Fibroblast of lung (primary cell): ENCODE measurements around the gene MPV17L2. TPM values are rescaled to one million over a fixed set of nuclear protein-coding genes. Genes with fewer than 3 reads are reported as not detected.

ENCODE experiments used
- DNase-seq, 2 donors: peaks; one replicate each; pipeline versions ENCODE4 v3.0.0 to v3.0.0-alpha.2; 2010; ENCODE audit warnings: low read depth in 2 of 2
- H2AFZ ChIP-seq: 2 replicates; pipeline ENCODE4 v1.5.1; 2012; ENCODE audit warnings: low read length, control low read depth, inconsistent platforms
- H3K27ac ChIP-seq: 2 replicates; pipeline ENCODE4 v1.5.1; 2011; ENCODE audit warnings: low read length, control low read depth; ENCODE audit not compliant: insufficient read depth
- H3K27me3 ChIP-seq: 2 replicates; pipeline ENCODE4 v1.5.1; 2011; ENCODE audit warnings: mild to moderate bottlenecking, low read length; ENCODE audit not compliant: control insufficient read depth, insufficient read depth
- H3K36me3 ChIP-seq: 2 replicates; pipeline ENCODE4 v1.5.1; 2011; ENCODE audit warnings: low read length; ENCODE audit not compliant: control insufficient read depth, insufficient read depth
- H3K4me1 ChIP-seq: 2 replicates; pipeline ENCODE4 v1.5.1; 2011; ENCODE audit warnings: low read length; ENCODE audit not compliant: control insufficient read depth, insufficient read depth; ENCODE audit errors: extremely low read depth
- H3K4me2 ChIP-seq: 2 replicates; pipeline ENCODE4 v1.5.1; 2011; ENCODE audit warnings: low read length, control low read depth; ENCODE audit not compliant: insufficient read depth; ENCODE audit errors: extremely low read depth
- H3K4me3 ChIP-seq, 4 experiments: fragments of 200-600 bp in 1 of 4; sonication (generic) in 1 of 4; replicated peaks in 1 of 4; 2 replicates each; pipeline ENCODE4 v1.5.1; 2011 to 2016; ENCODE audit warnings: low read length in 4 of 4, low read depth in 3 of 4, mild to moderate bottlenecking in 3 of 4, control low read depth in 2 of 4, inconsistent platforms in 1 of 4, mixed read lengths in 1 of 4; ENCODE audit not compliant: insufficient read depth in 1 of 4; ENCODE audit errors: control extremely low read depth in 1 of 4
- H3K79me2 ChIP-seq: 2 replicates; pipeline ENCODE4 v1.5.1; 2012; ENCODE audit warnings: mild to moderate bottlenecking, low read length, inconsistent platforms; ENCODE audit not compliant: control insufficient read depth, insufficient read depth
- H3K9ac ChIP-seq: 2 replicates; pipeline ENCODE4 v1.5.1; 2011; ENCODE audit warnings: mild to moderate bottlenecking, low read length, control low read depth; ENCODE audit not compliant: insufficient read depth
- H3K9me3 ChIP-seq: 2 replicates; pipeline ENCODE4 v1.5.1; 2012; ENCODE audit warnings: low read depth, low read length; ENCODE audit not compliant: control insufficient read depth, insufficient read depth
- H4K20me1 ChIP-seq: 2 replicates; pipeline ENCODE4 v1.5.1; 2011; ENCODE audit warnings: low read length; ENCODE audit not compliant: control insufficient read depth, insufficient read depth; ENCODE audit errors: extremely low read depth
- EZH2 ChIP-seq: IDR thresholded peaks from 2 replicates; pipeline ENCODE4 v1.5.1; 2012; ENCODE audit warnings: low read length, control low read depth, mild to moderate bottlenecking; ENCODE audit errors: missing control alignments
- polyA plus RNA-seq, 2 donors: library from polyadenylated mRNA; depleted of rRNA in 1 of 2; stranded (reverse) in 1 of 2; unstranded in 1 of 2; fragments of >200 nt; gene quantifications; 2 replicates each; pipeline ENCODE4 v1.2.1, GENCODE V29; 2011 to 2012; ENCODE audit warnings: missing spikeins in 1 of 2
- total RNA-seq: library from RNA; depleted of rRNA; stranded (reverse); fragments of >200 nt; gene quantifications from 2 replicates; pipeline ENCODE4 v1.2.1, GENCODE V29; 2014
- TF ChIP-seq, protein P1 (sequence below), 2 donors: IDR thresholded peaks in 1 of 2; conservative IDR thresholded peaks in 1 of 2; 1 replicate in 1 of 2; 2 replicates in 1 of 2; pipeline ENCODE4 v1.5.1; 2011 to 2012; ENCODE audit warnings: low read length in 2 of 2, control low read depth in 1 of 2, inconsistent platforms in 1 of 2, low read depth in 1 of 2, mild to moderate bottlenecking in 1 of 2

The MPV17L2 gene
- total and polyA plus RNA-seq, 2 donors (not counting 1 experiment from before 2014, with no cell fraction given) = 4.1 to 9.4 TPM

- no peaks in the 10 kb centered on the region for H3K36me3 ChIP-seq
- no peak for TF ChIP-seq EZH2
- TF ChIP-seq, protein P1, sequence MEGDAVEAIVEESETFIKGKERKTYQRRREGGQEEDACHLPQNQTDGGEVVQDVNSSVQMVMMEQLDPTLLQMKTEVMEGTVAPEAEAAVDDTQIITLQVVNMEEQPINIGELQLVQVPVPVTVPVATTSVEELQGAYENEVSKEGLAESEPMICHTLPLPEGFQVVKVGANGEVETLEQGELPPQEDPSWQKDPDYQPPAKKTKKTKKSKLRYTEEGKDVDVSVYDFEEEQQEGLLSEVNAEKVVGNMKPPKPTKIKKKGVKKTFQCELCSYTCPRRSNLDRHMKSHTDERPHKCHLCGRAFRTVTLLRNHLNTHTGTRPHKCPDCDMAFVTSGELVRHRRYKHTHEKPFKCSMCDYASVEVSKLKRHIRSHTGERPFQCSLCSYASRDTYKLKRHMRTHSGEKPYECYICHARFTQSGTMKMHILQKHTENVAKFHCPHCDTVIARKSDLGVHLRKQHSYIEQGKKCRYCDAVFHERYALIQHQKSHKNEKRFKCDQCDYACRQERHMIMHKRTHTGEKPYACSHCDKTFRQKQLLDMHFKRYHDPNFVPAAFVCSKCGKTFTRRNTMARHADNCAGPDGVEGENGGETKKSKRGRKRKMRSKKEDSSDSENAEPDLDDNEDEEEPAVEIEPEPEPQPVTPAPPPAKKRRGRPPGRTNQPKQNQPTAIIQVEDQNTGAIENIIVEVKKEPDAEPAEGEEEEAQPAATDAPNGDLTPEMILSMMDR (conservative IDR thresholded peaks at IDR 0.05 in 1 of 2, IDR thresholded peaks at IDR 0.05 in 1 of 2; ENCODE audit: low read depth in 1 of 2, low read length in 2 of 2) = no peak
- H3K4me1 ChIP-seq = peaks cover 4% of the 10 kb centered on the region
- H3K79me2 ChIP-seq = no peaks in the 10 kb centered on the region
- H3K27ac ChIP-seq = no peak overlapping the region
- no peaks in the 10 kb centered on the region for H3K9me3 ChIP-seq
- H3K9ac ChIP-seq = no peak overlapping the region
- no peak for DNase-seq
- H4K20me1 ChIP-seq = no peaks in the 10 kb centered on the region
- H2AFZ ChIP-seq = no peak overlapping the region
- no peaks in the 10 kb centered on the region for H3K27me3 ChIP-seq
- H3K4me3 ChIP-seq = no peak overlapping the region
- no peak overlapping the region for H3K4me2 ChIP-seq
Measured at GRCh38 chr19:18174983-18175382, 18.0 kb upstream of the MPV17L2 start.

- Histone ChIP-seq H3K9ac (no peak overlapping the region), H3K79me2 (no peaks in the 10 kb centered on the region), H3K4me2 (no peak overlapping the region), H3K36me3 (no peaks in the 10 kb centered on the region), H2AFZ (no peak overlapping the region), H3K9me3 (no peaks in the 10 kb centered on the region), H3K27me3 (no peaks in the 10 kb centered on the region), H3K4me1 (peaks cover 4% of the 10 kb centered on the region), H3K27ac (no peak overlapping the region), H4K20me1 (no peaks in the 10 kb centered on the region), H3K4me3 (no peak overlapping the region)
- TF ChIP-seq EZH2 = no peak
- TF ChIP-seq, protein P1 (conservative IDR thresholded peaks at IDR 0.05 in 1 of 2, IDR thresholded peaks at IDR 0.05 in 1 of 2; ENCODE audit: low read depth in 1 of 2, low read length in 2 of 2) = no peak
- no peak for DNase-seq
Measured at GRCh38 chr19:18176367-18177310, 16.4 kb upstream of the MPV17L2 start.

DNA sequence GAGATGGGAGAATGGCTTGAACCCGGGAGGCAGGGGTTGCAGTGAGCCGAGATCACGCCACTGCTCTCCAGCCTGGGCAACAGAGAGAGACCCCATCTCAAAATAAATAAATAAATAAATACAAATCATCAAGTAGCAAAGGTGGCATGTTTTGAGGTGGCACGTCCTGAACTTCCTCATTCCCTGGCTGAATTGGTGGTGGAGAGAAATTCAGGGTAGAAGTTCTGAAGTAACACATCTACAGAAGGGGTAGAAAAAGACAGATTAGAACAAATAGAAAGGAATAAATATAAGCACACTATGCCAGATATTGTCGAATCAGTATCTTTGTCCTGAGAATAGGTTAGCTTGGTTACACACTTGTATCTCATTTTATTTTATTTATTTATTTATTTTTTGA lies 13.1 kb upstream of the MPV17L2 start:
- H3K4me3 ChIP-seq = no peak overlapping the region
- H3K9ac ChIP-seq = no peak overlapping the region
- no peak for DNase-seq
- no peaks in the 10 kb centered on the region for H3K36me3 ChIP-seq
- no peaks in the 10 kb centered on the region for H3K79me2 ChIP-seq
- no peaks in the 10 kb centered on the region for H3K9me3 ChIP-seq
- no peaks in the 10 kb centered on the region for H3K4me1 ChIP-seq
- TF ChIP-seq EZH2 = no peak
- TF ChIP-seq, protein P1 (conservative IDR thresholded peaks at IDR 0.05 in 1 of 2, IDR thresholded peaks at IDR 0.05 in 1 of 2; ENCODE audit: low read depth in 1 of 2, low read length in 2 of 2) = no peak
- no peak overlapping the region for H3K4me2 ChIP-seq
- H3K27ac ChIP-seq = no peak overlapping the region
- H4K20me1 ChIP-seq = no peaks in the 10 kb centered on the region
- no peaks in the 10 kb centered on the region for H3K27me3 ChIP-seq
- no peak overlapping the region for H2AFZ ChIP-seq
